Natural killer cell (primary cell): ENCODE data around the gene MACF1. TPM values are rescaled to one million over a fixed set of nuclear protein-coding genes. Genes with fewer than 3 reads are reported as not detected.

ENCODE experiments used
- ATAC-seq, 3 donors: fragments of 150-1000 bp in 2 of 3; fragments of 200-7000 bp in 1 of 3; cut with Tn5 transposase; 1 replicate in 1 of 3; 2 replicates in 2 of 3; pipeline ENCODE4 v1.10.0; 2021; ENCODE audit warnings: mild to moderate bottlenecking in 2 of 3, moderate library complexity in 2 of 3
- DNase-seq, 2 donors: peaks; one replicate each; pipeline versions ENCODE4 v3.0.0 to v3.0.0-alpha.2; 2013 to 2021; ENCODE audit warnings: mixed read lengths in 1 of 2
- H3K27ac ChIP-seq: one replicate; pipeline ENCODE4 v1.5.1; 2013; ENCODE audit warnings: mild to moderate bottlenecking, low read length
- H3K27me3 ChIP-seq: one replicate; pipeline ENCODE4 v1.6.1; 2013; ENCODE audit warnings: low read length; ENCODE audit not compliant: control insufficient read depth, insufficient read depth
- H3K36me3 ChIP-seq: one replicate; pipeline ENCODE4 v1.6.1; 2013; ENCODE audit warnings: low read length; ENCODE audit not compliant: control insufficient read depth, insufficient read depth
- H3K4me1 ChIP-seq: one replicate; pipeline ENCODE4 v1.6.1; 2013; ENCODE audit warnings: low read length; ENCODE audit not compliant: control insufficient read depth, insufficient read depth
- H3K4me3 ChIP-seq: one replicate; pipeline ENCODE4 v1.5.1; 2013; ENCODE audit warnings: low read length
- H3K9me3 ChIP-seq: one replicate; pipeline ENCODE4 v1.6.1; 2013; ENCODE audit warnings: low read length; ENCODE audit not compliant: control insufficient read depth, insufficient read depth
- H3K27ac Mint-ChIP-seq, 2 donors: one replicate each; pipeline ENCODE4 v1.8.0; 2022; ENCODE audit warnings: mild to moderate bottlenecking in 2 of 2, mixed read lengths in 2 of 2, moderate library complexity in 1 of 2
- H3K27me3 Mint-ChIP-seq, 2 donors: one replicate each; pipeline ENCODE4 v1.8.0; 2022; ENCODE audit warnings: low read depth in 2 of 2, mixed read lengths in 2 of 2
- H3K36me3 Mint-ChIP-seq: one replicate; pipeline ENCODE4 v1.8.0; 2022; ENCODE audit warnings: mixed read lengths
- H3K4me1 Mint-ChIP-seq, 2 donors: one replicate each; pipeline ENCODE4 v1.8.0; 2022; ENCODE audit warnings: mixed read lengths in 2 of 2
- H3K4me3 Mint-ChIP-seq: one replicate; pipeline ENCODE4 v1.8.0; 2022; ENCODE audit warnings: mild to moderate bottlenecking, moderate library complexity, mixed read lengths
- H3K9me3 Mint-ChIP-seq, 2 donors: one replicate each; pipeline ENCODE4 v1.8.0; 2022; ENCODE audit warnings: mixed read lengths in 2 of 2
- CTCF ChIP-seq: fragments of 200-600 bp; IDR thresholded peaks from one replicate; pipeline ENCODE4 v1.8.0; 2022; ENCODE audit warnings: antibody characterized with exemption
- WGBS: methylation state at CpG from one replicate; pipeline ENCODE4 v1.1.7; 2013; ENCODE audit warnings: missing lambda C conversion rate; ENCODE audit not compliant: insufficient coverage; 5-methylcytosine and 5-hydroxymethylcytosine counted together
- intact Hi-C: fragments of 100-400 bp; cut with micrococcal nuclease; formaldehyde crosslinking; loops from one replicate; pipeline ENCODE4 v1.14.2; 2022
- total RNA-seq, 4 donors: library from RNA; stranded (reverse); fragments of 120-200 nt in 1 of 4; gene quantifications; one replicate each; pipeline versions ENCODE4 v1.2.3 to v1.2.4, GENCODE V29; 2013 to 2022

Gene MACF1
- total RNA-seq, 3 donors from 2014 or later (not counting 1 experiment from before 2014, with no cell fraction given): 752 to 811 (median 752) TPM

- Mint-ChIP-seq H3K4me3 (no peak overlapping the region), H3K9me3 (no peaks in the 10 kb centered on the region), H3K36me3 (peaks cover 30% of the 10 kb centered on the region), H3K4me1 (peaks cover 0 to 4% of the 10 kb centered on the region in 2 donors), H3K27ac (peak overlapping the region; percentile 53 to 65), H3K27me3 (no peaks in the 10 kb centered on the region)
- Histone ChIP-seq H3K27ac (no peak overlapping the region), H3K4me3 (no peak overlapping the region), H3K36me3 (peaks cover 84% of the 10 kb centered on the region), H3K4me1 (no peaks in the 10 kb centered on the region), H3K9me3 (no peaks in the 10 kb centered on the region), H3K27me3 (no peaks in the 10 kb centered on the region)
- intact Hi-C loops: no loop called here
- WGBS: 50% methylated on average over 2 of the region's 2 CpGs
- no peak for TF ChIP-seq CTCF
- no peak for DNase-seq
- no peak for ATAC-seq
These were observed 142.4 kb downstream of the MACF1 start for GRCh38 chr1:39346872-39347271.

GRCh38 chr1:39348278-39348677 lies 143.8 kb downstream of the MACF1 start:
- Mint-ChIP-seq H3K4me1 (peaks cover 0 to 4% of the 10 kb centered on the region in 2 donors), H3K36me3 (peaks cover 31% of the 10 kb centered on the region), H3K9me3 (no peaks in the 10 kb centered on the region), H3K27me3 (no peaks in the 10 kb centered on the region), H3K4me3 (no peak overlapping the region), H3K27ac (peak overlapping the region; percentile 4 to 55)
- no peak overlapping the region for H3K4me3 ChIP-seq
- TF ChIP-seq CTCF: no peak
- no peak for ATAC-seq
- H3K9me3 ChIP-seq: no peaks in the 10 kb centered on the region
- H3K36me3 ChIP-seq: peaks cover 84% of the 10 kb centered on the region
- WGBS: 100% methylated on average over 1 of the region's 1 CpG
- H3K27me3 ChIP-seq: no peaks in the 10 kb centered on the region
- intact Hi-C loops: no loop called here
- H3K4me1 ChIP-seq: no peaks in the 10 kb centered on the region
- DNase-seq: no peak
- no peak overlapping the region for H3K27ac ChIP-seq

- Mint-ChIP-seq H3K36me3 (peaks cover 56% of the 10 kb centered on the region), H3K4me3 (no peak overlapping the region), H3K27ac (peak overlapping the region; percentile 9 to 62), H3K27me3 (no peaks in the 10 kb centered on the region), H3K4me1 (peaks cover 0 to 12% of the 10 kb centered on the region in 2 donors), H3K9me3 (no peaks in the 10 kb centered on the region)
- ATAC-seq: no peak
- Histone ChIP-seq H3K27ac (no peak overlapping the region), H3K4me3 (no peak overlapping the region), H3K4me1 (no peaks in the 10 kb centered on the region), H3K36me3 (peaks cover 96% of the 10 kb centered on the region), H3K27me3 (no peaks in the 10 kb centered on the region), H3K9me3 (no peaks in the 10 kb centered on the region)
- intact Hi-C loops: no loop called here
- no peak for TF ChIP-seq CTCF
- DNase-seq: no peak
- 95% methylated on average over 3 of the region's 3 CpGs for WGBS
These were observed 148.4 kb downstream of the MACF1 start for GRCh38 chr1:39352881-39353280.

- intact Hi-C loops: no loop called here
- Histone ChIP-seq H3K36me3 (peaks cover 96% of the 10 kb centered on the region), H3K27ac (no peak overlapping the region), H3K9me3 (no peaks in the 10 kb centered on the region), H3K4me3 (no peak overlapping the region), H3K4me1 (no peaks in the 10 kb centered on the region), H3K27me3 (no peaks in the 10 kb centered on the region)
- Mint-ChIP-seq H3K9me3 (no peaks in the 10 kb centered on the region), H3K27ac (peak overlapping the region in 1 of 2 donors; percentile 16), H3K36me3 (peaks cover 61% of the 10 kb centered on the region), H3K4me3 (no peak overlapping the region), H3K27me3 (no peaks in the 10 kb centered on the region), H3K4me1 (peaks cover 5 to 8% of the 10 kb centered on the region in 2 donors)
- WGBS: 80% methylated on average over 3 of the region's 3 CpGs
- DNase-seq (no peak), ATAC-seq (no peak)
- TF ChIP-seq CTCF: no peak
These were observed 150.1 kb downstream of the MACF1 start for GRCh38 chr1:39354572-39354971.
